Ascending aorta (tissue), 2 donors: Measurements from ENCODE around the gene RIN1. TPM values are rescaled to one million over a fixed set of nuclear protein-coding genes. Genes with fewer than 3 reads are reported as not detected.

Experiments used
- DNase-seq, 2 donors: peaks; one replicate each; pipeline ENCODE4 v3.0.0-alpha.2; 2019; ENCODE audit warnings: low spot score in 2 of 2
- H3K27ac ChIP-seq, 2 donors: fragments of 200-600 bp; sonication (generic); one replicate each; pipeline ENCODE4 v1.5.1; 2016 to 2017; ENCODE audit warnings: mild to moderate bottlenecking in 1 of 2
- H3K27me3 ChIP-seq: fragments of 200-600 bp; sonication (generic); one replicate; pipeline ENCODE4 v1.5.1; 2017
- H3K36me3 ChIP-seq, 2 donors: fragments of 200-600 bp; sonication (generic); one replicate each; pipeline ENCODE4 v1.5.1; 2016
- H3K4me1 ChIP-seq, 2 donors: fragments of 200-600 bp; sonication (generic); one replicate each; pipeline ENCODE4 v1.5.1; 2016 to 2017; ENCODE audit warnings: mild to moderate bottlenecking in 1 of 2
- H3K4me3 ChIP-seq, 2 donors: fragments of 200-600 bp; sonication (generic); one replicate each; pipeline ENCODE4 v1.5.1; 2016 to 2017; ENCODE audit warnings: mild to moderate bottlenecking in 1 of 2
- H3K9me3 ChIP-seq, 2 donors: fragments of 200-600 bp; sonication (generic); one replicate each; pipeline ENCODE4 v1.5.1; 2016
- intact Hi-C: fragments of 100-400 bp; cut with DNase I; formaldehyde crosslinking; loops from one replicate; pipeline ENCODE4 v1.15.1; 2023
- total RNA-seq: library from RNA; depleted of rRNA; stranded (reverse); fragments of >200 nt; gene quantifications from one replicate; pipeline ENCODE4 v1.1.0, GENCODE V29; 2016
- TF ChIP-seq, protein P1 (sequence below), 3 experiments: fragments of 200-600 bp in 2 of 3; fragments of 450-650 bp in 1 of 3; sonication (generic) in 2 of 3; IDR thresholded peaks; one replicate each; pipeline ENCODE4 v1.5.1; 2016 to 2019; ENCODE audit warnings: antibody characterized with exemption in 3 of 3, mild to moderate bottlenecking in 1 of 3, moderate library complexity in 1 of 3

The RIN1 gene
- total RNA-seq, 1 donor from 2014 or later, result 28.5 TPM

DNA sequence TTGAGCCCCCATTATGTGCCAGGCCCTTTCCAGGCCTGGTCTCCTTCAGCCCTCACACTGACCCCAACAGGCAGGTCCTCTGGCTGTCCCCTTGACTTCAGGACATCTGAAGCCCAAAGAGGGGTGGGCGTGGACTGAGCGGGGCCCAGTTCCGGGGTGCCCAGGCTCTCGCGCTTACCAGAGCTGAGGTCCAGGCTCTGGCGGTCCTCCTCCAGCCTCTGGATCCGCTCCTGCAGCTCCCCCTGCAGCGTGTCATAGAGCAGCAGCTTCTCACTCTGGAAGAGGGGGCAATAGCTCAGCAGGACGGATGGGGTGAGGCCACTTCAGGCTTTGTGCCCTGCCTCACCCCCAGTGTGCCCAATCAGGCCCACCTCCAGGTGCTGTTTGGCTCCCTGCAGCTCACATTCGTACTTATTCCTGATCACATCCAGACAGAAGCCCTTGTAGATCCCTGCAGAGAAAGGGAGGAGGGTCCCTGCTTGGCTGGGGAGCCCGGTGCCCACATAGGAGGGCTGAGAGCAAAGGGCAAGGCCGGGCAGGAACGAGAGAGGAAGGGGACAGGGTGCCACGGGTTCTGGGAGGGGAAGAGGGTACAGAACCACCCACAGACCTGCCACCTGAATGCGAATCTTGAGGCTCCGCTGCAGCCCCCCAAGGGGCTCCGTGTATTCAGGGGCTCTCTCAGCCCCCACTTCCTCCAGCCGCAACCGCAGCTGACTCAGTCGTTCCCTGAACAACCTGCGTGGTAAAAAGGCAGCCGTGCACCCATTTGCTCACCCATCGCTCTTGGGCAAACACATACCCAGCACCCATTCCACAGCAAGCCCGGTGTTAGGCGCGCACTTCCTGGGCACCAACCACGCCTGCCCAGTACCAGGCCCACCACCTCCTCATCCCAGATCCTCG lies 4.6 kb upstream of the RIN1 start:
- no peaks in the 10 kb centered on the region for H3K9me3 ChIP-seq
- H3K4me3 ChIP-seq, result no peak overlapping the region
- H3K36me3 ChIP-seq, result peaks cover 37 to 41% of the 10 kb centered on the region in 2 donors
- intact Hi-C loops, result no loop called here
- TF ChIP-seq, protein P1, sequence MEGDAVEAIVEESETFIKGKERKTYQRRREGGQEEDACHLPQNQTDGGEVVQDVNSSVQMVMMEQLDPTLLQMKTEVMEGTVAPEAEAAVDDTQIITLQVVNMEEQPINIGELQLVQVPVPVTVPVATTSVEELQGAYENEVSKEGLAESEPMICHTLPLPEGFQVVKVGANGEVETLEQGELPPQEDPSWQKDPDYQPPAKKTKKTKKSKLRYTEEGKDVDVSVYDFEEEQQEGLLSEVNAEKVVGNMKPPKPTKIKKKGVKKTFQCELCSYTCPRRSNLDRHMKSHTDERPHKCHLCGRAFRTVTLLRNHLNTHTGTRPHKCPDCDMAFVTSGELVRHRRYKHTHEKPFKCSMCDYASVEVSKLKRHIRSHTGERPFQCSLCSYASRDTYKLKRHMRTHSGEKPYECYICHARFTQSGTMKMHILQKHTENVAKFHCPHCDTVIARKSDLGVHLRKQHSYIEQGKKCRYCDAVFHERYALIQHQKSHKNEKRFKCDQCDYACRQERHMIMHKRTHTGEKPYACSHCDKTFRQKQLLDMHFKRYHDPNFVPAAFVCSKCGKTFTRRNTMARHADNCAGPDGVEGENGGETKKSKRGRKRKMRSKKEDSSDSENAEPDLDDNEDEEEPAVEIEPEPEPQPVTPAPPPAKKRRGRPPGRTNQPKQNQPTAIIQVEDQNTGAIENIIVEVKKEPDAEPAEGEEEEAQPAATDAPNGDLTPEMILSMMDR (IDR thresholded peaks at IDR 0.05), result no peak
- H3K4me1 ChIP-seq, result peaks cover 11 to 27% of the 10 kb centered on the region in 2 donors
- no peak for DNase-seq
- H3K27ac ChIP-seq, result no peak overlapping the region
- H3K27me3 ChIP-seq, result no peaks in the 10 kb centered on the region

DNA sequence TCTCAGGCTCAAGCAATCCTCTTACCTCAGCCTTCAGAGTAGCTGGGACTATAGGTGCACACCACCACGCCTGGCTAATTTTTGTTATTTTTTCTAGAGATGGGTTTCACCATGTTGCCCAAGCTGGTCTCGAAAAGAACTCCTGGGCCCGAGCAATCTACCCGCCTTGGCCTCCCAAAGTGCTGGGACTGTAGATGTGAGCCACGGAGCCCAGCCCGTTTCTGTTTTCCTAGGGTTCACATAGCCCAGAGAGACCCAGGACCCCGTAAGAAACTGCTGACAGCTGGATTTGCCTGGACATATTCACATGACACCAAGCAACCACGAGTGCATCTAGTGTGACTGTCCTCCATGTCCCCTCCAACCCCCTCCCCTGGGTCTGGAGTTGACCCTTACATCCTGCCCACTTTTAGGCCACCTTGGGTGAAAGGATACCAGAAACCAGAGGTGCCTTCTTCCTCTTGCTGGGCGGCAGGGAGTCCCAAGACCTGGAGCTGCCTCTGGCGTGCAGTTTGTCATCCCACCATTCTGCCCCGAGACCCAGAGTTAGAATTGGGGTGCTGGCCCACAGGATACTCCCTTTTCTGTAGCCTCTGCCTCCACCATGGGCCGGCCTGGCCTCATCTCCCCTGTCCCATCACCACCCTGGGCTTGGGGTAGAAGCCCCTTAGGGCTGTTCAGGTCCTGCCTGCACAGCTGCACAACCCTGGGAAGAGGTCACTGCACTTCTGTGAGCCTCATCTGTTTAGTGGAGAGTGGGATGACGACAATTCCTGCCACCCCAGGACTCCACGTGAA lies 3.7 kb upstream of the RIN1 start:
- intact Hi-C loops, result no loop called here
- no peak for DNase-seq
- Histone ChIP-seq H3K4me1 (peaks cover 17 to 31% of the 10 kb centered on the region in 2 donors), H3K27ac (no peak overlapping the region), H3K4me3 (no peak overlapping the region), H3K9me3 (no peaks in the 10 kb centered on the region), H3K27me3 (no peaks in the 10 kb centered on the region), H3K36me3 (peaks cover 37 to 41% of the 10 kb centered on the region in 2 donors)
- TF ChIP-seq, protein P1 (IDR thresholded peaks at IDR 0.05), result no peak

DNA sequence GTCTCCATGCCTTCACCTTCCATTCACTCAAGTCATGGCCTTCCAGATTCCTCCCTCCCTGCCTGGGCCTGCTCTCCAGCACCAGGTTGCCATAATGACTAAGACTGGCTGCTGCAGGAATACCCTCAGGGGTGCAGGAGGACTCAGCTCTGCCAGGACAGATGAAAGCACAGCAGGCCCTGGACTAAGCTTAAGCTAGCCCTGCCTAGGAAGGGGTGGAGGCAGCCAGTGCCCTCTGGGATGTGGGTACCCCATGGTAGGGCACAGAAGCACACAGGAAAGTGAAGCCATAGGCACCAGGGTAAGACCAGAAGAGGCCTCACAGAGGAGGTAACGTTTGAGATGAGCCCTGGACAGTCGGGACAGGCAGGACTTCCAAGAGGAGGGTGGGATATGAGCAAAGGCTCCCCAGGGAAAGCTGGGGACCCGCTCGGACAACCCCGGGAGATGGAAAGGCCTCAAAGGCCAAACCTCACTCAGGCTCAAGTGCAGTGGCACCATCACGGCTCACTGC lies 3.0 kb upstream of the RIN1 start:
- peaks cover 37 to 41% of the 10 kb centered on the region in 2 donors for H3K36me3 ChIP-seq
- no peaks in the 10 kb centered on the region for H3K9me3 ChIP-seq
- H3K27ac ChIP-seq, result no peak overlapping the region
- TF ChIP-seq, protein P1 (IDR thresholded peaks at IDR 0.05), result no peak
- H3K4me1 ChIP-seq, result peaks cover 14 to 31% of the 10 kb centered on the region in 2 donors
- H3K4me3 ChIP-seq, result no peak overlapping the region
- no peak for DNase-seq
- intact Hi-C loops, result no loop called here
- no peaks in the 10 kb centered on the region for H3K27me3 ChIP-seq

DNA sequence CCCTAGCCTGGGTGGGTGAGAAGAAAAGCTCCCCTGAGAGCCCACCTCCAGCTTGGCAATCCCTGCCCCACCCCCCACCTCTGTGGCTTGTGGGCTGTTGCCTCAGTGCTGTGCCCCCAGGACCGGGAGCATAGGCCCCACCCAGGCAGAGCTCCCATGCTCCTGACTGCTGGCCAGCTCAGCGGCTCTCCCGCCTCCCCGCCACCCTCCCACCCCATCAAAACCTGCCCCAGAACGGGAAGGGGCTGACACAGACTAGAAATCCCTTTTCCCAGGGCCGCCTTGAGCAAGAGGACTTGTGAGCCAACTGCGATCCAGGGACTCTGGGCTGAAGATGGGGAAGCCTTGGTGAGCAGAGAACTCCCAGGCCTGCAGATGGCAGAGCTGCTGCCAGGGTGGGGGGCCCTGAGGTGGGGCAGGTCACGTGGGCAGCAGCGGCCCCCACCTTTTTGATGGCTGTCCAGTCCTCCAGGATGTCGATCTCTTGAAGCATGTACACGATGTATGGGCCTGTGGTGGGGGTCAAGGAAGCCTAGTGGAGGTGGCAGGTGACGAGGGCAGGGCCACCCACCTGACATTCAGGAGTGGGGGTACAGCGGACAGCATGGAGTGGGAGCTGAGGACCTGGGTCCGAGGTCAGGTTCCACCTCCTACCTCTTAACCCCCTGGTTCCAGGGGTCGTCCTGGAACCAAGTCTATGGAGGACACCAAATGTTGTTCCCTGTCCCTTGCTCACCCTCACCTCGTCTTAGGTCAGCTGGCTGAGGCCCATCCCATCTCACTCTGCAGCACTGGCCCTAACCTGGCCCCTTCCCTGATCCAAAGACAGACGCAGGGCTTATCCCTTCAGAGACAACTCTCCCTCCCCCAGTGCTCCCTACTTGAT lies 2.3 kb upstream of the RIN1 start:
- Histone ChIP-seq H3K9me3 (no peaks in the 10 kb centered on the region), H3K27ac (no peak overlapping the region), H3K36me3 (peaks cover 37 to 41% of the 10 kb centered on the region in 2 donors), H3K4me1 (peaks cover 13 to 24% of the 10 kb centered on the region in 2 donors), H3K4me3 (no peak overlapping the region), H3K27me3 (no peaks in the 10 kb centered on the region)
- no peak for DNase-seq
- TF ChIP-seq, protein P1 (IDR thresholded peaks at IDR 0.05), result no peak
- intact Hi-C loops, result no loop called here
